ENCODE results near the gene MOGAT1.

Gene MOGAT1

DNA sequence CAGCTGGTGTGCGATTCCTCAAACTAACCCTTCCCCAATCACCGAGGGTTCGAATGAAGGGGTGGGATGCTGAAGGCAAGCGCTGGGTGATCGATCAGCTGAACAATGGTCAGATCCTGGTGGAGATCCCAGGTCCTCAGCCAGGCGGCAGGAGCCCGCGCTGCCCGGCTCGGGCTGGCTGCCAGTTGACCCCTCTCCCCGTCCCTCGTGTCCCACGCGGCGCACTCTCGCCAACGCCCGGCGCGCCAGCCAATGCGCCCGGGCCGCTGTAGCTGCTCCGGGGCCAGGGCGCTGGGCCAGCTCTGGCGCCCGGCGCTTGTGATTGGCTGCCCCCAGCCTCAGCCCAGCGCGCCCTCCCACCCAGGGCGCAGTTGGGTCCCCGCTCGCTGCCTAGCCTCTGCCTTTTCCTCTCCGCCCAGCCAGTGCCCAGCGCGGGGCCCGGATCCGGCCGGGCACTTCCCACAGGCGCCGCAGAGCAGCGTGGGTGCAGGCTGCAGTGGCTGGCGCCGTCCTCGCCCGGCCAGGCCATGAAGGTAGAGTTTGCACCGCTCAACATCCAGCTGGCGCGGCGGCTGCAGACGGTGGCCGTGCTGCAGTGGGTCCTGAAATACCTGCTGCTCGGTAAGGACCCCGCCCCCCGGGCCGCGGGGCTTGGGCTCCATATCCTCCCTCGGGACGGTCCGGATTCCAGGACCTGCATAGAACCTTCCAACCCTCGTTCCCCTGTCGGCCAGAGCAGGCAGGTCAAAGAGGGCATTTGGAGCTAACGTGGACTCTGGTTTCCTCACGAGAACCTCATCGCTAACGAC, at the start of gene MOGAT1:
MOGAT1 (plus strand) TSS at position 400 of the 809 bp plus-strand sequence; CDS start at position 528, 128 bp downstream.
- DNase-seq (ENCODE audit: low read depth), result no peak

DNA sequence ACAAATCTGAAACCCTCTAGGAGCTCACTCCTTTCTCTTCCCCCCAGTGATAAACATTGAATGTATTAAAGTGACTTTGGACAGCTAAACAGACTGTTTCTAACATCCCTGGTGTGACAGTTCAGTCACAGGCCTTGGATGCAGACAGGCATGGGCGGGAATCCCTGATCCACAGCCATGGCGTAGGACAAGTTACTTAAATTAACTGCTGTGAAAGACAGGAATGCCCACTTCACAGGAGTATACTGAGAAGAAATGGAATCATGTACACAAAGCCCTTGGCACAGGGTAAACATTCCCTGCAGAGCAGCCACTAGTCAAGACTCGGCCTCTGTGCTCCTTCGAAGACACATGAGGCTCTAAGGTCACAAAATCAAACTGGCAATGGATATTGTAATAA, 49.6 kb upstream of the MOGAT1 start:
- DNase-seq (ENCODE audit: low read depth), result no peak

DNA sequence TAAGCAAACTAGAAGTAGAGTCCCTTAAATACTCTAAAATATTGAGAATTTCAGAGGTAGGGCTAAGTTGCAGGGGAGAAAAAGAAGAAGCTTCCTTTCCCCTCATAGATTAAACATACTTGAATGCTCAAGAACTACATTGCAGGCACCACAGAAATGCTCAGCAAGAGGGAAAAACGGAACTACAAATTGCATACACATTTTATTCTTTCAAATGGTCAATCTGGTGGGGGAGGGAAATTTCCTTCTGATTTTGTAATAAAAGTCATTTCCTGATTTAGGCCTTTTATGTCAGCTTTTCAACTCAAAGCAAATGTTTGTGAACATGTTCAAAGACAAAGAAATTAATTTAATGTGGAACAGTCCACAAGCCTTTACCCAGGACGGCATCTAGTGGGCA, 48.5 kb upstream of the MOGAT1 start:
- no peak for DNase-seq (ENCODE audit: low read depth)

DNA sequence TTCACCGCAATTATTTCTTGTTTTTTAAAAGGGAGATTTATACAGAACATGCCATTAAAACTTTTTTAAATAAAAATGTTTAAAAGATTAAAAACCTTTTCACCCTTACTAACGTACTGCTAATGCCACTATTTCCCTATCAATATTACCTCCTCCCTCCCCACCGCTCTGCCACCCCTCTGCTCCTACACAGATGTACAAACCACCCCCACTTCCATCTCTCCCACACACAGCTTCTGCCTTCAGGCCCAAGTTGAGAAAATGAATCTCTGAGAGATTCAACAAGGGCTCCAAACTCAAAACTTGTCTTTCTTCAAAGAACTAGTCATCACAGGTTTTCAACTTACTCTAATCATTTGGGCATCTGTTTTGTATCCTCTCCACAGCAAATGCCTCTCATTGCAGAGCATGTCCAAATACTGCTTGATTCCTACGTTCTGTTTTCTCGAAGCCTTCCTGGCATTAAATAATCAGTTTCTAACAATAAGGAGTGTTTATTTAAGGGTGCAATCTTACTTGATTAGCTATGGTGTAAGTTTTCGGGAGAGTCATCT, 47.6 kb upstream of the MOGAT1 start:
- DNase-seq (ENCODE audit: low read depth), result no peak

DNA sequence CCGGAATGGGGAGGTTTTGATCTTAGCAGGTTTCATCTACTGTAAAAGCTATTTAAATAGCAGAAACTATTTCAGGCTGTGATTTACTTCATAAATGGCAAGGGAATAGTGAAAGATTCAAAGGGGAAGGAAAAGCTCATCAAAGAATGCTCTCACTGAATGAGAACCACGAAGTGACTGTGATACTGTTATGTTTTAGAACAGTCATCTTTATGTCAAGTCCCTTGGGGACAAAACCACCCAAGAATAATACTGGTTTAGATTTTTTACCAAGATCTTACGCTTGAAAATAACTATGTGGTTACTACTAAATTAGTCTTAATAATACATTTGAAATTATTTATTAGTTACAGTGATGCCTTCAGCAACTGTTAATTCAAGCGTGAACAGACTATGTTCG, 43.7 kb upstream of the MOGAT1 start:
- DNase-seq (ENCODE audit: low read depth), result no peak

GRCh38 chr2:222635295-222635694, 36.2 kb upstream of the MOGAT1 start:
- no peak for DNase-seq (ENCODE audit: low read depth)

DNA sequence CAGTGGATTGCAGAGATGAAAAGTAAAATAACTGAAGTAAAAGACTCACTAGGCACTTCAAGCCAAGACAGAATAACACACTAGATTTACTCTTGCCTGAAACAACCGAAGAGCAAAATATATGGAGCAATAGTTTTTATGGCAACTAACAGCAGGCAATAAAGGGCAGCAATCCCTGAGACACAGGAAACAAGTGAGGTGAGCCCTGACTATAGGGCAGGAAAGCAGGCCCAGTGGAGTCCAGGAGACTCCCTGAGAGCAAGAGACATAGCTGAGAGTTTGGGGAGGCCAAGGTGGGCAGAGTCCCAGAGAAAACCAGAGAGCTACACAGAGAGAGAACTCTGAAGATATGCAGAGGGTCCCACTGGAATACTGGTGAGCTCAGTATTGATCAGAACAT, 34.4 kb upstream of the MOGAT1 start:
- DNase-seq (ENCODE audit: low read depth), result no peak

DNA sequence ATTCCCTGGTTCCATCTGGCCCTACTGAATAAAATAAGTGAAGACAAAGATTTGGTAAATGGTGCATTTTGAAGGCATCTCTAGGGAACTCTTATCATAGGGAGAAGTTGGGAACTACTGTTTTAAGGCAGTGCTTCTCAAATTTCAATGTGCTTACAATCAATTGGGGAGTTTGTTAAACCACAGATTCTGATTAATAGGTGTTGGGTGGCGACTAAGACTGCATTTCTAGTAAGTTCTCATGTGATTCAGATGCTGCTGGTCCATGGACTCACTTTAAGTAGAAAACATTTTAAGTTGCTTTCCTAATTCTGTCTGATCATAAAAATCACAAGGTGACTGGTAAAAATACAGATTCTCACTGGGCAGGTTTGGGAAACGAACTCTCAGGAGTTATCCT, 30.1 kb upstream of the MOGAT1 start:
- DNase-seq (ENCODE audit: low read depth), result no peak

DNA sequence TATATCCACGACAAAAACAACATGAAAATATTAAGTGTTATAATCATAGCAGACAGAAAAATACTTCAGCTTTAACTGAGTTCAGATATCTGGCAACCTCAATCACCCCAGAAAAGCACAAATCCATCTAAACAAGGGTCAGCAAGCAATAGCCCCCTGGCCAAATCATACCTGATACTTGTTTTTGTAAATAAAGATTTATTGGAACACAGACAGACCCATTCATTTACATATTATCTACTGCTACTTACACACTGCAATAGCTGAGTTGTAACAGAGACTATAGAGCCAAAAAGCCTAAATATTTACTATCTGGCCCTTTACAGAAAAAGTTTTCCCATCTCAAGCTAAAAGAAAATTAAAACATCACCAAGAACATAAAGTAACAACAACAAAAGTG, 28.3 kb upstream of the MOGAT1 start:
- DNase-seq (ENCODE audit: low read depth), result no peak

DNA sequence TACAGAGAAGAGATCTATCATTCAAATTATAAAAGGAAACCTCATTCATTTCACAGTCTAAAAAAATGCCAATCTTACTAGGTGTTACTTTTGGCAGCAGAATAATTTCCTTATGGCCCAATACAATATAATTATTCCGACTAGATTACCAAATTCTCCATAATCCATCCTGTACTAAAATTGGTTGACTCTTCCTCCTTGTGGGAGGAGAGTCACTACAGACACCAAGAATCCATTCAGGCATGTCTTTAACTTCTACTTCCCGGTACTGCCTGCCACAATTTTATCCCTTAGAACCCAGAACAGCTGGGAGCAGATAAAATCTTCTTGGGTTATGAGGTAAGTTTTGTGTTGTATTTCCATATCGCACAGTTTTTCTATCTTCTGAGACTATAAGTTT, 25.4 kb upstream of the MOGAT1 start:
- no peak for DNase-seq (ENCODE audit: low read depth)

DNA sequence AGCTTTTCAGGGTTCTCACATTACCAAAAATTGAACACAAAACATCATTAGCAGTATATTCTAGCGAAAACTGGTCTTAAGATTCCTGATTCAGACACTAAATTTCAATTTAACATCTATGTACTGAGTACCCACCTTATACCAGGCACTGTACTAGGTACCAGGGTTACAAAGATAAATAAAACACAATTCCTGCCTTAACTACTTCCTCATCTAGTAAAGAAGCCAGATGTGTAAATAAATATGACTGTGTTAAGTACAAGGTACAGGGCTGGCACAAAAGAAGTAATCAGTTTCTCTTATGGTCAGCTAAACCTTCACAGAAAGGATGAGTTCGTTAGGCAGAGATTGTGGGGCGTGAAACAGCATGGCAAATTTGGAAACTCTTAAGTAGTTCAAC, 21.7 kb upstream of the MOGAT1 start:
- DNase-seq (ENCODE audit: low read depth), result no peak

DNA sequence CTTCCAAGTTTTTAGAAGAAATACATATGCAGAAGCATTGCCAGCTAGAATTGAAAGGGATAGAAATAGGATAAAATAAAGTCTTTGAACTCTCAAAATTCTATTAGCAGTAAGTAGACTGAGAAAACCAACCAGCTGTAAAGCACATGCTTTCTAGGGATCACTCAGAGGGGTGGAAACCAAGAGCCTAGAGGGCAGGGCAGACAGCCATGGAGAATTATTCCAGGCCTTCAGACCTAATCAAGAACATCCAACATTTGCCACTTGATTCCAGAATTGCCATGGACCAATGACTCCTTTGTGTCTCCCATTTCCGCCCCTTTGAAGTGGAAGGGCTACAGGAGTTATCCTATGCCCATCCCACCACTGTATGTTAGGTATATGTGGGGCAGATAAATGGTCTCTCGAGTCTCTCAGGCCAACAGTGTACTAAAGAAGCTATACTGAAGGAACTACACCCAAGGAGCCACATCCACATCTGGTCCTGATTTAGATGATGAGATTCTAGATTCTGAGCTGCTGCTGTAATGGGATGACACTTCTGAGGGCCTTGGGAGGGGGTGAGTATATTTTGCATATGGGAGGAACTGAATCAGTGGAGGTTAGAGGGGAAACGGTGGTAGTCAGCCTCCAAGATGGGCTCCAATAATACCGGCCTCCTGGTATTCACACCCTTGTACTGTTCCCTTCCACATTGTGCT, 19.6 kb upstream of the MOGAT1 start:
- DNase-seq (ENCODE audit: low read depth), result no peak

DNA sequence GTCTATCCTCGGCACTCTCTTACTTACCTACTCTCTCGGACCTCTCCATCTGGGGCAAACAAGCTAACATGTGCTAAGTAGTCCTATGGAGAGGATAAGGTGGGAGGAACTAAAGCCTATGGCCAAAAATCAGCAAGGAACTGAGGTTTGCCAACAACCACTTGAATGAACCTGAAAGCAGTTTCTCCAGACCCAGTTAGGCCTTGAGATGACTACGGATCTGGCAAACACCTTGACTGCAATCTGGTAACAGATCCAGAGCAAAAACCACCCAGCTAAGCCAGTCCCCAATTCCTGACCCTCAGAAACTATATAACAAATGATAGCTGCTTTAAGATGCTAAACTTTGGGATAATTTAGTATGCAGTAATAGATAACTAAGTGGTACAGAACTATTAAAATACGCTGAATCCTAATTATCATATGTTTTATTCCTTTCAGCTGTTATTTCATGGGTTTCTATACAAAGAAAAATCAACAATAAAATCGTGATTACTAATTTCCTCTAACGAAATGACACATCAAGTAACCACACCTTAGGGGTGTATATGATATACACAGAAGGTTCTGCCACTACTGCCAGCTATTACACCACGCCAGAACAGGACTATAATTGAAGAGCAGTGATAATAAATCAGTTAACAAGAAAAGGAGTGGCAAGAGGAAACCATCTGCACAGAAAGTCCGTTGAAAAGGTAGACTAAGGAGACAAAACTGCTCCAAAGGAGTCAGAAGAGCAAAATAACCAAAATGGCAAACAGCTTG, 18.8 kb upstream of the MOGAT1 start:
- DNase-seq (ENCODE audit: low read depth), result no peak

DNA sequence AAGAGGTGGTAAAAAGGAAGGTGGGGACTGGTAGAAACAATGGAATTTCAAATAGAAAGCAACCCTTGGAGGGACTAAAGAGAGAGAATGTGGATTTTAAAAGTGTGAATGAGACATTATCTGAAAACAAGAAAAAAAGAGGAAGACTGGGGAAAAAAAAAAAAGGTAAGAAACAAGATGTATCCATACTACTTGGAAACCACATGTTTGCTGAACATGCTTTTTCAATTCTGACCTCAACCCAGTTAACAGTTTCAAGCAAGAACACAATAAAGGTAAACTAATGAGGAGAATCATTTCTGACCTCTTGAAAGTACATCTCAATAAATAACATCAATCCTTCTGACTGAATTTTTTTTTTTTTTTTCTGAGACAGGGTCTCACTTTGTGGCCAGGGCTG, 18.2 kb upstream of the MOGAT1 start:
- DNase-seq (ENCODE audit: low read depth), result no peak

- peak; percentile 77 for DNase-seq (ENCODE audit: low read depth)
These were observed 15.5 kb upstream of the MOGAT1 start, which contains the start of gene FARSB for GRCh38 chr2:222655787-222656525. FARSB (minus strand) TSS chr2:222656092; CDS start chr2:222656073, 19 bp downstream.

DNA sequence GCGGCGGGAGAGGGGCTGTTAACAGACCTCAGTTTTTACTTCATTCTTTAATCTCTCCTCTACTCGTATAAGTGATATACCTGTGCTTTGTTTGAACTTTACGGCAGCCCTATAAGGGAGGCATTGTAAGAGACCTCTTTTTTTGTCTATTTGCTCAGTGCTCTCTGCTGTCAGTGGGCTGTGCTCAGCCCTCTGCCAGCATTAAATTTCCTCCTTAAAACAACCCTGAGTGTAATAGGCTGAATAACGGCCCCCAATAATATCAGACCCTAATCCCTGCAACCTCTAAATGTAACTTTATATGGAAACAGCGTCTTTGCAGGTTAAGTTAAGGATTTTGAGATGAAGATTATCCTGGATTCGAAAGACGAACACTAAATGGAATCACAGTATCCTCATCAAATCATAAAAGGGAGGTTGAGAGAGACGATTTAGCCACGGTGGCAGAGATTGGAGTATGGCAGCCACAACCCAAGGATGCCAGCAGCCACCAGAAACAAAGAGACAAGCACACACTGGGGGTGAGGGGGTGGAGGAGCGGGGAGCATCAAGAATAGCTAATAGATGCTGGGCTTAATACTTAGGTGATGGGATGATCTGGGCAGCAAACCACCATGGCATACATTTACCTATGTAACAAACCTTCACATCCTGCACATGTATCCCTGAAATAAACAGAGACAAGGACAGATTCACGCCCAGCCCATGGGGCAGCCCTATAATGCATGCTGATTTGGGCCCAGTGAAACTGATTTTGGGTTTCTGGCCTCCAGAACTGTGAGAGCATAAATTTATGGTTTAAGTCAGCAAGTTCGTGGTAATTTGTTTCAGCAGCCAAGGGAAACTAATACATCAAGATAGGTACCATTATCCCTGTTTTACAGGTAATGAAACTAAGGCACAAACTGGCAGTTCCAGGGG, 14.7 kb upstream of the MOGAT1 start:
- no peak for DNase-seq (ENCODE audit: low read depth)

DNA sequence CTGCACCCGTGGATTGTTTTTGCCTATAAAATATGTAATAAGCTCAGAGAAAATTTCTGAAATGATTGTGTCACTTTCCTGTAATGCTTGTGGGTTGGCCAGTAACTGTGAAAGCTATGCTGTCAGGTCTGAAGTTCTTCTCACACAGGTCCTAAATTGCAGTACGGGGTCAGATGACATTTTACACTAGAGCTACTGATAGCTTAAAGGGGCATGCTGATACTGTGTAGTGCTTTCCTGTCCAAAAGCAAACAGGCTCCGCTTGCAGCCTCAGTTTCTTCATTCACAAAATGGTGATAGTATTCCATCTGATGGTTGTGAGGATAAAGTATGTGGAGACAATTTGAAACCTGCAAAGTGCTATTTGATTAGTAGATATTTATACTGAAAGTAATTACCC, 8.0 kb upstream of the MOGAT1 start:
- DNase-seq (ENCODE audit: low read depth), result no peak

GRCh38 chr2:222668494-222669154, 2.8 kb upstream of the MOGAT1 start:
- no peak for DNase-seq (ENCODE audit: low read depth)

DNA sequence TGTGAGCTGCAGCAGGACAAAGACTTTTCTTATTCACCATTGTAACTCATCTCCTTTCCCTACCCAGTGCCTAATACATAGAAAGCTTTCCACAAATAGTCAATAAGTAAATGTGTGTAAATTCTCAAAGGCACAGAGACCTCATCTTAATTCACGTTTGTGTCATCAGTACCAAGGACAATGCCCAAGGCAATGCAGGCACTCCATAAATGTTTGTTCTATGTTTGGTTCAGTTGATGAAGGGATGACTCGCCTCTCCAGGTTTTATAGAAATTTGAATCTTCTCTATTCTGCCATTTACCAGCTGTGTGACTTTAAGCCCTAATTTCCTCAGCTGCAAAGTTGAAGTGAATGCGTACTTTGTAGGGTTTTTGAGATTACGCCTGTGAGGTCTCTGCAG, 2.1 kb upstream of the MOGAT1 start:
- DNase-seq (ENCODE audit: low read depth), result no peak
